Fibroblast of skin of right quadriceps (primary cell): ENCODE results near the gene CASQ2.

Experiments used
- DNase-seq: peaks from one replicate; pipeline ENCODE4 v3.0.0-alpha.2; 2013

The CASQ2 gene

GRCh38 chr1:115690972-115691371 lies 77.5 kb downstream of the CASQ2 start:
- DNase-seq, result no peak

GRCh38 chr1:115687744-115688143 lies 80.8 kb downstream of the CASQ2 start:
- no peak for DNase-seq

GRCh38 chr1:115685029-115685705 lies 83.3 kb downstream of the CASQ2 start:
- no peak for DNase-seq

- DNase-seq, result no peak
Observed at GRCh38 chr1:115682792-115683191, 85.7 kb downstream of the CASQ2 start.

- no peak for DNase-seq
Observed at GRCh38 chr1:115680730-115681111, 87.8 kb downstream of the CASQ2 start.

- DNase-seq, result peak; percentile 61
Observed at GRCh38 chr1:115679141-115679611, 89.3 kb downstream of the CASQ2 start.

- DNase-seq, result no peak
Observed at GRCh38 chr1:115678141-115678540, 90.4 kb downstream of the CASQ2 start.

- DNase-seq, result no peak
Observed at GRCh38 chr1:115677565-115677964, 90.9 kb downstream of the CASQ2 start.

- DNase-seq, result peak; percentile 26
Observed at GRCh38 chr1:115677182-115677555, 91.3 kb downstream of the CASQ2 start.

GRCh38 chr1:115676498-115677181 lies 91.9 kb downstream of the CASQ2 start:
- no peak for DNase-seq

- DNase-seq, result no peak
Observed at GRCh38 chr1:115672224-115673009, 96.1 kb downstream of the CASQ2 start.

GRCh38 chr1:115671176-115671934 lies 97.2 kb downstream of the CASQ2 start:
- peak; percentile 33 for DNase-seq

GRCh38 chr1:115670476-115671175 lies 97.9 kb downstream of the CASQ2 start:
- no peak for DNase-seq

- DNase-seq, result peak; percentile 21
Observed at GRCh38 chr1:115669886-115670285, 98.6 kb downstream of the CASQ2 start.

- peak; percentile 90 for DNase-seq
Observed at GRCh38 chr1:115669002-115669673, 99.4 kb downstream of the CASQ2 start.

- peak; percentile 84 for DNase-seq
Observed at GRCh38 chr1:115668579-115668978, 99.9 kb downstream of the CASQ2 start.

- DNase-seq, result no peak
Observed at GRCh38 chr1:115666702-115667101, 101.8 kb downstream of the CASQ2 start.

- no peak for DNase-seq
Observed at GRCh38 chr1:115666206-115666605, 102.3 kb downstream of the CASQ2 start.

GRCh38 chr1:115665319-115666096 lies 103.0 kb downstream of the CASQ2 start:
- DNase-seq, result no peak

- DNase-seq, result no peak
Observed at GRCh38 chr1:115661157-115661556, 107.4 kb downstream of the CASQ2 start.

- DNase-seq, result no peak
Observed at GRCh38 chr1:115660151-115660550, 108.4 kb downstream of the CASQ2 start.
